ENCODE measurements around the gene PRSS21. TPM values are rescaled to one million over a fixed set of nuclear protein-coding genes. Genes with fewer than 3 reads are reported as not detected.
A peak's percentile ranks its signal among the peaks of the same experiment; 100 is the strongest.

Gene PRSS21
- polyA plus RNA-seq, 1 of the 3 experiments (the other 2 are of a cell fraction): not detected

GRCh38 chr16:2857451-2858244, 40.6 kb downstream of the PRSS21 start, which contains the start of gene PRSS22:
Gene PRSS22 (minus strand): TSS chr16:2858170. CDS start chr16:2858104, 66 bp downstream.
- Histone ChIP-seq H3K79me2 (ENCODE audit: insufficient read depth) (no peaks in the 10 kb centered on the region), H3K36me3 (replicated peaks in 1 of 2; ENCODE audit: control insufficient read depth in 1 of 2, insufficient read depth in 2 of 2, low read length in 1 of 2) (no peaks in the 10 kb centered on the region), H2AFZ (ENCODE audit: low read depth) (peak within 1 kb of the TSS; percentile 56; the same call in 1 of the 2 replicates), H3K4me1 (ENCODE audit: control insufficient read depth in 1 of 2, insufficient read depth in 2 of 2, low read depth in 1 of 2, low read length in 1 of 2) (no peaks in the 10 kb centered on the region; a peak in 1 of 4 replicates), H4K20me1 (ENCODE audit: insufficient read depth) (no peaks in the 10 kb centered on the region), H3K9me2 (no peaks in the 10 kb centered on the region), H3K27ac (ENCODE audit: low read depth in 2 of 2, low read length in 1 of 2) (no peak within 1 kb of the TSS), H3F3A (replicated peaks; ENCODE audit: insufficient read depth) (no peaks in the 10 kb centered on the region), H3K4me3 (ENCODE audit: low read depth in 2 of 2, low read length in 1 of 2) (no peak within 1 kb of the TSS), H3K9me3 (0 out of 2 replicates have a peak, but pooled peaks cover 6% of the 10 kb centered on the region), H3K4me2 (0 out of 2 replicates have a peak within 1 kb of the TSS, but pooled peaks have one; percentile 19), H3K9ac (no peak within 1 kb of the TSS), H3K27me3 (ENCODE audit: insufficient read depth) (no peaks in the 10 kb centered on the region; the same call in none of the 2 replicates)
- whole genome bisulfite sequencing (ENCODE audit: low lambda C conversion rate): 16% methylated on average over 34 of the region's 42 CpGs
- DNase-seq: peak; percentile 49
- no peak for TF ChIP-seq CTCF (IDR thresholded peaks at IDR 0.05)
- TF ChIP-seq RXRA (IDR thresholded peaks at IDR 0.05; ENCODE audit: borderline replicate concordance, low read depth): no peak
- no peak for TF ChIP-seq ELF1 (IDR thresholded peaks at IDR 0.05)
- no peak for TF ChIP-seq MXI1 (IDR thresholded peaks at IDR 0.05; ENCODE audit: low read depth, low read length)
- no peak for TF ChIP-seq FOXM1 (IDR thresholded peaks at IDR 0.05; ENCODE audit: low read depth)
- no peak for TF ChIP-seq CHD2 (IDR thresholded peaks at IDR 0.05; ENCODE audit: low read length, partially characterized antibody)
- no peak for TF ChIP-seq MEF2A (IDR thresholded peaks at IDR 0.05; ENCODE audit: borderline replicate concordance, low read depth)
- TF ChIP-seq TCF12 (IDR thresholded peaks at IDR 0.05): no peak
- no peak for TF ChIP-seq REST (IDR thresholded peaks at IDR 0.05; ENCODE audit: low read depth, low read length)
- no peak for TF ChIP-seq RFX5 (IDR thresholded peaks at IDR 0.05; ENCODE audit: low read length)
- TF ChIP-seq GATA2 (CRISPR knock-in tag; IDR thresholded peaks at IDR 0.05): no peak
- no peak for TF ChIP-seq NRF1 (IDR thresholded peaks at IDR 0.05; ENCODE audit: low read depth, low read length)
- ChIA-PET POLR2A (no interaction called here), CTCF (interaction anchor here (1.3 to 2.3 kb wide), 4 partner anchors 11 to 54 kb away, joined by 5 to 13 read pairs (median 11); partner anchors contain the start of gene FLYWCH1)
